GM13977 (cell line): Measurements from ENCODE around the gene EXOC6.

ENCODE experiments used
- DNase-seq: peaks from one replicate; pipeline ENCODE4 v3.0.0; 2012; ENCODE audit warnings: low spot score
- in situ Hi-C: fragments of 300-500 bp; cut with MboI; formaldehyde crosslinking; loops from one replicate; pipeline ENCODE4 v1.12.0; 2022; ENCODE audit warnings: low sequenced_read_pairs, low pct_unique_long_range_greater_than_20kb, mixed read lengths, inconsistent platforms; ENCODE audit not compliant: unreplicated experiment
- TF ChIP-seq, protein P1 (sequence below): IDR thresholded peaks from 2 replicates; pipeline ENCODE4 v1.5.1; 2012; ENCODE audit warnings: mild to moderate bottlenecking, control low read depth; ENCODE audit not compliant: insufficient read depth; ENCODE audit errors: extremely low read depth, missing control alignments

Gene EXOC6

DNA sequence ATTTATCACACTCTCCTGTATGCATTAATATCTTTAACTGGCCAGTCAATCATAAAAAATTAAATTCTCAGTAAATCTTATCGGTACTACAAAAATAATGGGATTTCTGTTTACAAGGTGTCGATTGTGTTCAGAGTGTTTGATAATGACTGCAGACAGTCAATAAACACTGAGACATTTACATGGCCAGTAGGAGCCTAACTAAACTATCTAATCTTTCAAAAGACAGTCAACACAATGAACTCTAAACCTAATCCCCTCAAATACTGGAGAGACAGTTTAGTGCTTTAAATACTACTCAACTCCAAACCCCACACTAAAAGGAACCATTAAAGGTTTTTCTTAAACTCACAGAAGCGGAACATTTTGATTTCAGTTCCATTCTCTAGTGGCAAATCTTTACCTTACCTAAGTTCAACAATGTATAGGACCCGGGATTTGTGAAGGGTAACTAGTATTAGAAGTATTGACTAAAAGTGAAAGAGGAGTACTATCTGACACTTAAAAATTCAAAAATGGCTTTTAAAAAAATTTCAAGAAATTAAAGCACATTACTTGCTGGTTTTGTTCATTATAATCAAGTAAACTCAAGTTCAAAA lies 37.3 kb upstream of the EXOC6 start:
- peak; percentile 28 for DNase-seq
- in situ Hi-C loops: no loop called here
- TF ChIP-seq, protein P1, sequence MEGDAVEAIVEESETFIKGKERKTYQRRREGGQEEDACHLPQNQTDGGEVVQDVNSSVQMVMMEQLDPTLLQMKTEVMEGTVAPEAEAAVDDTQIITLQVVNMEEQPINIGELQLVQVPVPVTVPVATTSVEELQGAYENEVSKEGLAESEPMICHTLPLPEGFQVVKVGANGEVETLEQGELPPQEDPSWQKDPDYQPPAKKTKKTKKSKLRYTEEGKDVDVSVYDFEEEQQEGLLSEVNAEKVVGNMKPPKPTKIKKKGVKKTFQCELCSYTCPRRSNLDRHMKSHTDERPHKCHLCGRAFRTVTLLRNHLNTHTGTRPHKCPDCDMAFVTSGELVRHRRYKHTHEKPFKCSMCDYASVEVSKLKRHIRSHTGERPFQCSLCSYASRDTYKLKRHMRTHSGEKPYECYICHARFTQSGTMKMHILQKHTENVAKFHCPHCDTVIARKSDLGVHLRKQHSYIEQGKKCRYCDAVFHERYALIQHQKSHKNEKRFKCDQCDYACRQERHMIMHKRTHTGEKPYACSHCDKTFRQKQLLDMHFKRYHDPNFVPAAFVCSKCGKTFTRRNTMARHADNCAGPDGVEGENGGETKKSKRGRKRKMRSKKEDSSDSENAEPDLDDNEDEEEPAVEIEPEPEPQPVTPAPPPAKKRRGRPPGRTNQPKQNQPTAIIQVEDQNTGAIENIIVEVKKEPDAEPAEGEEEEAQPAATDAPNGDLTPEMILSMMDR: no peak

DNA sequence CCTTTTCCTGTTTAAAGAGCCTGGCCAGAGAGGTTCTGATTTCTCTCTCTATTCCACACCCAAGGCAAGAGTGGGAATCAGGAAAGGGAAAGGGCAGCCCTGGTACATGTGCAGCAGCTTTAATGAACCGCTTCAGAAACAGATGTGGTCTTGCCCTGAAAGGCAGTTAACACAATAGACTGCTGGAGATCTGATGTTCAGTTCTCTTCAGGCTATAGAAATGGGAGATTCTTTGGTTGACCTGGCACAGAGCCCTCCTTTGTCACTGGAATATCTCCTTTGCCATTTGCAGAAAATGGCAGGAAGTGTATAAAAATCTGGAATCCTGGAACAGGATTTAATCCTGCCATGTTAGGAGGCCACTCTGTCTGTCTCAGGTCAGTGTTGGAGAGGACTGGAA lies 36.3 kb upstream of the EXOC6 start:
- TF ChIP-seq, protein P1: no peak
- in situ Hi-C loops: no loop called here
- DNase-seq: no peak

DNA sequence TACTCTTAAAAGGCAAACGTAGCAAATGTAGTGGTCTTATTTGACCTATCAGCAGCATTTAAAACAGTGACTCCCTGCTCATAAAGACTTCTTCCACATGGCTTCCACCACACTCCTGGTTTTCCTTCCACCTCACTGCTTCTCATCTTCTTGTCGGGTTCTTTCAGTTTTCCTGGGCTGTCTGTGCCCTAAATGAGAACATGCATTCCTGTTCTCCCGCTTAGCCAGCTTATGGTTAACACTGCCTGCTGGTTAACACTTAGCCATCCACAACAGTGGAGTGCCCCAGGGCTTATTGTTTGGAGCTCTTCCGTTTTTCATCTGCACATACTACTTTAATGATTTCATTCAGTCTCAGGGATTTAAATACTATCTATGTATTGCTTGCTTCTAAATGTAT lies 34.3 kb upstream of the EXOC6 start:
- TF ChIP-seq, protein P1: no peak
- in situ Hi-C loops: no loop called here

DNA sequence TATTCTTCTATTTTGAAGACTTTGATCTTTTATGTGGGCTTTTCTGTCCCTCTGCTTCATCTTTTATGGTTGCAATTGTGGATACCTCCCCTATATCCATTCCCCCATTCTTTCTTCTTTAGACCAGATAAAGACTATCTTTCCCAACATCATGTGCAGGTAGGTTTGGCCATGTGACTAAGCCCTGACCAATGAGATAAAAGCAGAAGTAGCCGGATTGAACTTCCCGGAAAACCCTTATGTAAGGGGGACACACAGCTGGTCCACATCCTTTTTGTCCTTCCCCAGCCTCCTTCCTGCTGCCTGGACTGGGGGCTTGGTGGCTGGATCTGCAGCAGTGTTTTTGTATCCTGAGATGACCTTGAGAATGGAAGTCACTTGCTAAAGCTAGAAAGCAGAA lies 33.5 kb upstream of the EXOC6 start:
- TF ChIP-seq, protein P1: no peak
- in situ Hi-C loops: no loop called here
- no peak for DNase-seq

More for the DNA sequence above, 34.3 kb upstream of the EXOC6 start:
- no peak for DNase-seq

DNA sequence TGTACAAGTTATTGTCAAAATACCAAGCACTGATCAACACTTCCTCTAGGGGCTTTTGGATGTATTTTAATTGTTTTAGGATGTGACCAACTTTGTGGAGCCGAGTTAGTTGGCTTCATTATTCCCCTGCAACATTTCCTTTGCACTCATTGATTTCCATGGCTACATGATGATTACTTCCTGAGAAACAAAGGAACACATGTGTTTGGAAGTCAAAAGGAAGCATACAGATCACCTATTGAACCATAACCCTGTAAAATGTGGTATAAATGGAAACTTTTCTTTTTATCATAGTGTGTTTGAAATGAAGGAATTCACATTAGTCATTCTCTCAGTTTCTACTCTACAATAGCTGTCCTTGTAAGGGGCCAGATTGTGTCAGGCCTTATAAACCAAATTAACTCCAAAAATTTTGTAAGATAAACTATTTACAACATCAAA lies 32.2 kb upstream of the EXOC6 start:
- DNase-seq: no peak
- in situ Hi-C loops: no loop called here
- TF ChIP-seq, protein P1: no peak

DNA sequence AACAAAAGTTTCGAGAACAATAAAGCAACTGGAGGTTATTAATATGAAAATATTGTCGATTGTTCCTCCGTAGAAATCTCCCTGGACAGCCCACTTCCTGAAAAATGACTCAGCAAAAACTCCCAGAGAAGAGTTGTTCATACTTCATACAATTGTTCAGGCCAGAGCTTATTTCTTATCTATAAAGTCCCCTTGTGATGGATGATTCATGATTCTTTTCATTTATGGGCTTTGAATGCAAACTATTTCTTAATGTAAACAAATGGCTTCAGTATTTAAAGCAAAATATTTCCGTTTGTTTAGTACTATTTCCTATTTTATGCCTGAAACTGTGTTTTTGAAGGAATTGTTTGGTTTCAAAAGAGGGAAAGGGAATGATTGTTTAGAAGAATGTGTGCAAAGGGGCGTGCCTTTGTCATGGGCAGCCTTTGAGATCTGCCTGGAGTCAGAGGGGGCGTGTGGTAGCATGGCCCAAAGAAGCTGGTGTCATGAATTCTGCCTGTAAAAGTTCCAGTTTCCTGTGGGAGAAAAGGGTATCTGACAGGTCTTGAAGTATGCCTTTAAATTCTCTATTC lies 26.2 kb upstream of the EXOC6 start:
- in situ Hi-C loops: no loop called here
- DNase-seq: peak; percentile 19
- TF ChIP-seq, protein P1: no peak
